OCI-LY7 (cell line): ENCODE measurements around the gene COL5A1.

Source experiments
- EZH2phosphoT487 ChIP-seq: fragments of 200-600 bp; sonication (generic); IDR thresholded peaks from 2 replicates; pipeline ENCODE4 v1.6.1; 2018; ENCODE audit warnings: low read depth, borderline replicate concordance, mild to moderate bottlenecking, mixed run types, antibody characterized with exemption, low read length, moderate library complexity, mixed read lengths
- TF ChIP-seq, protein P1 (sequence below): fragments of 200-600 bp; sonication (generic); conservative IDR thresholded peaks from 2 replicates; pipeline ENCODE4 v1.5.1; 2014; ENCODE audit warnings: mild to moderate bottlenecking, antibody characterized with exemption, low read length, moderate library complexity, mixed read lengths

DNA sequence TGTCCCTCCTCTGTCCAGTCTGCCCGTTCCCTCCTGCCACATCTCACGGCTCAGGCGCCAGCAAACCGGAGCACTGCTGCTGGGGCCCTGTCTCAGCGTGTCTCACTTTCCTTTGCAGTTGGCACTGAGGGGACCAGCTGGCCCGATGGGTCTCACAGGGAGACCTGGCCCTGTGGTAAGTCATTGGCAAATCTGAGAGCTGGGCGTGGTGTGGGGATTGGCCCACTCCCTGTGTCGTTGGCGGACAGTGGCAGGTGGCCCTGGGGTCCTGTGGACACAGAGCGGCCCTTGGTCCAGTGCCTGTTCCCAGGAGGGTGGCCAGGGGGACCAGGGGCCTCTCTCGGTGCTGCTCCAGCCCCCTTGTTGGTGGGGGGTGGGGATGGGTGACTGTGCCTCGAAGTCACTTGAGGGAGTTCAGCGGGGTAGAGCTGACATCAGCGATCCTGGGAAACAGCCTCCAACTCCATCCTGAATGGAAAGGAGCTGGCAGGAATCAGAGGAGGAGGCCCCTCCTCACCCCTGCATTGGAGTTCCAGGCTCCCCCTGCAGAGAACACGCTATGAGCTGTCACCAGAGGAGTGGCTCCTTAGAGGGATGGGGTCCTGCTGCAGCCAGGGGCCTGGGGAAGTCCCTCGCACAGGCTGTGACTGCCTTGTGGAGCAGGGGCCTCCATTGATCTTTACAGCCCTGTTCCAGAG, 111.0 kb downstream of the COL5A1 start:
- TF ChIP-seq, protein P1, sequence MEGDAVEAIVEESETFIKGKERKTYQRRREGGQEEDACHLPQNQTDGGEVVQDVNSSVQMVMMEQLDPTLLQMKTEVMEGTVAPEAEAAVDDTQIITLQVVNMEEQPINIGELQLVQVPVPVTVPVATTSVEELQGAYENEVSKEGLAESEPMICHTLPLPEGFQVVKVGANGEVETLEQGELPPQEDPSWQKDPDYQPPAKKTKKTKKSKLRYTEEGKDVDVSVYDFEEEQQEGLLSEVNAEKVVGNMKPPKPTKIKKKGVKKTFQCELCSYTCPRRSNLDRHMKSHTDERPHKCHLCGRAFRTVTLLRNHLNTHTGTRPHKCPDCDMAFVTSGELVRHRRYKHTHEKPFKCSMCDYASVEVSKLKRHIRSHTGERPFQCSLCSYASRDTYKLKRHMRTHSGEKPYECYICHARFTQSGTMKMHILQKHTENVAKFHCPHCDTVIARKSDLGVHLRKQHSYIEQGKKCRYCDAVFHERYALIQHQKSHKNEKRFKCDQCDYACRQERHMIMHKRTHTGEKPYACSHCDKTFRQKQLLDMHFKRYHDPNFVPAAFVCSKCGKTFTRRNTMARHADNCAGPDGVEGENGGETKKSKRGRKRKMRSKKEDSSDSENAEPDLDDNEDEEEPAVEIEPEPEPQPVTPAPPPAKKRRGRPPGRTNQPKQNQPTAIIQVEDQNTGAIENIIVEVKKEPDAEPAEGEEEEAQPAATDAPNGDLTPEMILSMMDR = no peak
- TF ChIP-seq EZH2phosphoT487 = no peak
